ENCODE measurements around the gene SEMA4A.

SEMA4A gene

GRCh38 chr1:156150333-156151011 lies 2.9 kb upstream of the SEMA4A start:
- Histone ChIP-seq H3K9ac (ENCODE audit: insufficient read length, low read depth) (peak overlapping the region; percentile 50), H3K27me3 (ENCODE audit: insufficient read depth, insufficient read length) (no peaks in the 10 kb centered on the region), H3K36me3 (ENCODE audit: insufficient read depth, insufficient read length, low read length) (no peaks in the 10 kb centered on the region), H3K4me1 (ENCODE audit: insufficient read depth, insufficient read length) (peaks cover 43% of the 10 kb centered on the region), H3K9me3 (ENCODE audit: insufficient read depth, low read length) (no peaks in the 10 kb centered on the region), H3K4me3 (ENCODE audit: insufficient read length, low read depth) (no peak overlapping the region)
- DNase-seq (ENCODE audit: low read depth, low spot score), result no peak
- TF ChIP-seq ZNF274 (IDR thresholded peaks at IDR 0.05; ENCODE audit: low read depth, low read length), result no peak
- TF ChIP-seq SUZ12 (IDR thresholded peaks at IDR 0.05; ENCODE audit: extremely low read depth, insufficient read depth, insufficient read length), result no peak
- TF ChIP-seq YY1 (IDR thresholded peaks at IDR 0.05; ENCODE audit: insufficient read depth, insufficient read length), result no peak

GRCh38 chr1:156151093-156151688 lies 2.2 kb upstream of the SEMA4A start:
- Histone ChIP-seq H3K4me3 (ENCODE audit: insufficient read length, low read depth) (no peak overlapping the region), H3K9me3 (ENCODE audit: insufficient read depth, low read length) (no peaks in the 10 kb centered on the region), H3K27me3 (ENCODE audit: insufficient read depth, insufficient read length) (no peaks in the 10 kb centered on the region), H3K36me3 (ENCODE audit: insufficient read depth, insufficient read length, low read length) (no peaks in the 10 kb centered on the region), H3K9ac (ENCODE audit: insufficient read length, low read depth) (peak overlapping the region; percentile 50), H3K4me1 (ENCODE audit: insufficient read depth, insufficient read length) (peaks cover 50% of the 10 kb centered on the region)
- DNase-seq (ENCODE audit: low read depth, low spot score), result no peak
- TF ChIP-seq ZNF274 (IDR thresholded peaks at IDR 0.05; ENCODE audit: low read depth, low read length), result no peak
- no peak for TF ChIP-seq SUZ12 (IDR thresholded peaks at IDR 0.05; ENCODE audit: extremely low read depth, insufficient read depth, insufficient read length)
- TF ChIP-seq YY1 (IDR thresholded peaks at IDR 0.05; ENCODE audit: insufficient read depth, insufficient read length), result no peak

GRCh38 chr1:156152628-156153027 lies 757 bp upstream of the SEMA4A start:
- Histone ChIP-seq H3K27me3 (ENCODE audit: insufficient read depth, insufficient read length) (no peaks in the 10 kb centered on the region), H3K9ac (ENCODE audit: insufficient read length, low read depth) (no peak overlapping the region), H3K36me3 (ENCODE audit: insufficient read depth, insufficient read length, low read length) (no peaks in the 10 kb centered on the region), H3K9me3 (ENCODE audit: insufficient read depth, low read length) (no peaks in the 10 kb centered on the region), H3K4me3 (ENCODE audit: insufficient read length, low read depth) (no peak overlapping the region), H3K4me1 (ENCODE audit: insufficient read depth, insufficient read length) (peaks cover 36% of the 10 kb centered on the region)
- DNase-seq (ENCODE audit: low read depth, low spot score), result no peak
- TF ChIP-seq SUZ12 (IDR thresholded peaks at IDR 0.05; ENCODE audit: extremely low read depth, insufficient read depth, insufficient read length) (no peak), ZNF274 (IDR thresholded peaks at IDR 0.05; ENCODE audit: low read depth, low read length) (no peak), YY1 (IDR thresholded peaks at IDR 0.05; ENCODE audit: insufficient read depth, insufficient read length) (no peak)

GRCh38 chr1:156154317-156154749 lies 948 bp downstream of the SEMA4A start:
- no peak for TF ChIP-seq SUZ12 (IDR thresholded peaks at IDR 0.05; ENCODE audit: extremely low read depth, insufficient read depth, insufficient read length)
- TF ChIP-seq ZNF274 (IDR thresholded peaks at IDR 0.05; ENCODE audit: low read depth, low read length), result no peak
- no peak for TF ChIP-seq YY1 (IDR thresholded peaks at IDR 0.05; ENCODE audit: insufficient read depth, insufficient read length)
- no peaks in the 10 kb centered on the region for H3K36me3 ChIP-seq (ENCODE audit: insufficient read depth, insufficient read length, low read length)
- no peak overlapping the region for H3K4me3 ChIP-seq (ENCODE audit: insufficient read length, low read depth)
- H3K9me3 ChIP-seq (ENCODE audit: insufficient read depth, low read length), result no peaks in the 10 kb centered on the region
- peaks cover 33% of the 10 kb centered on the region for H3K4me1 ChIP-seq (ENCODE audit: insufficient read depth, insufficient read length)
- no peaks in the 10 kb centered on the region for H3K27me3 ChIP-seq (ENCODE audit: insufficient read depth, insufficient read length)
- DNase-seq (ENCODE audit: low read depth, low spot score), result no peak
- H3K9ac ChIP-seq (ENCODE audit: insufficient read length, low read depth), result no peak overlapping the region

- no peak for DNase-seq (ENCODE audit: low read depth, low spot score)
- Histone ChIP-seq H3K4me1 (ENCODE audit: insufficient read depth, insufficient read length) (peaks cover 24% of the 10 kb centered on the region), H3K27me3 (ENCODE audit: insufficient read depth, insufficient read length) (no peaks in the 10 kb centered on the region), H3K4me3 (ENCODE audit: insufficient read length, low read depth) (no peak overlapping the region), H3K9me3 (ENCODE audit: insufficient read depth, low read length) (no peaks in the 10 kb centered on the region), H3K9ac (ENCODE audit: insufficient read length, low read depth) (no peak overlapping the region), H3K36me3 (ENCODE audit: insufficient read depth, insufficient read length, low read length) (no peaks in the 10 kb centered on the region)
- no peak for TF ChIP-seq YY1 (IDR thresholded peaks at IDR 0.05; ENCODE audit: insufficient read depth, insufficient read length)
- no peak for TF ChIP-seq SUZ12 (IDR thresholded peaks at IDR 0.05; ENCODE audit: extremely low read depth, insufficient read depth, insufficient read length)
- no peak for TF ChIP-seq ZNF274 (IDR thresholded peaks at IDR 0.05; ENCODE audit: low read depth, low read length)
Observed at GRCh38 chr1:156155756-156156510, 2.5 kb downstream of the SEMA4A start.

- H3K27me3 ChIP-seq (ENCODE audit: insufficient read depth, insufficient read length), result no peaks in the 10 kb centered on the region
- no peak for DNase-seq (ENCODE audit: low read depth, low spot score)
- H3K4me1 ChIP-seq (ENCODE audit: insufficient read depth, insufficient read length), result peaks cover 24% of the 10 kb centered on the region
- TF ChIP-seq YY1 (IDR thresholded peaks at IDR 0.05; ENCODE audit: insufficient read depth, insufficient read length) (no peak), SUZ12 (IDR thresholded peaks at IDR 0.05; ENCODE audit: extremely low read depth, insufficient read depth, insufficient read length) (no peak), ZNF274 (IDR thresholded peaks at IDR 0.05; ENCODE audit: low read depth, low read length) (no peak)
- H3K4me3 ChIP-seq (ENCODE audit: insufficient read length, low read depth), result no peak overlapping the region
- no peaks in the 10 kb centered on the region for H3K36me3 ChIP-seq (ENCODE audit: insufficient read depth, insufficient read length, low read length)
- H3K9ac ChIP-seq (ENCODE audit: insufficient read length, low read depth), result no peak overlapping the region
- no peaks in the 10 kb centered on the region for H3K9me3 ChIP-seq (ENCODE audit: insufficient read depth, low read length)
Observed at GRCh38 chr1:156157506-156157905, 4.1 kb downstream of the SEMA4A start.

- Histone ChIP-seq H3K9me3 (ENCODE audit: insufficient read depth, low read length) (no peaks in the 10 kb centered on the region), H3K36me3 (ENCODE audit: insufficient read depth, insufficient read length, low read length) (no peaks in the 10 kb centered on the region), H3K9ac (ENCODE audit: insufficient read length, low read depth) (no peak overlapping the region), H3K27me3 (ENCODE audit: insufficient read depth, insufficient read length) (no peaks in the 10 kb centered on the region), H3K4me1 (ENCODE audit: insufficient read depth, insufficient read length) (peaks cover 25% of the 10 kb centered on the region), H3K4me3 (ENCODE audit: insufficient read length, low read depth) (no peak overlapping the region)
- TF ChIP-seq SUZ12 (IDR thresholded peaks at IDR 0.05; ENCODE audit: extremely low read depth, insufficient read depth, insufficient read length) (no peak), ZNF274 (IDR thresholded peaks at IDR 0.05; ENCODE audit: low read depth, low read length) (no peak), YY1 (IDR thresholded peaks at IDR 0.05; ENCODE audit: insufficient read depth, insufficient read length) (no peak)
- no peak for DNase-seq (ENCODE audit: low read depth, low spot score)
Observed at GRCh38 chr1:156157966-156158365, 4.6 kb downstream of the SEMA4A start.

All from NT2/D1 (cell line).